BJ (cell line): ENCODE data around the gene MTUS2. TPM values are rescaled to one million over a fixed set of nuclear protein-coding genes. Genes with fewer than 3 reads are reported as not detected.

Experiments
- CTCF ChIA-PET: fragments of 350-600 bp; formaldehyde crosslinking; extraction: SDS; loops from one replicate; lab custom pipeline; 2021; ENCODE audit warnings: antibody characterized with exemption, inconsistent platforms; lab: Yijun Ruan, JAX
- POLR2A ChIA-PET: fragments of 300-600 bp; sonication (Branson Sonifier 250); formaldehyde crosslinking; extraction: SDS; loops from one replicate; lab custom pipeline; 2021; ENCODE audit warnings: antibody characterized with exemption; lab: Charles Lee
- DNase-seq: peaks from one replicate; pipeline ENCODE4 v3.0.0-alpha.2; 2011; ENCODE audit warnings: low read depth
- H3K27me3 ChIP-seq: 2 replicates; pipeline ENCODE4 v1.6.0; 2011; ENCODE audit warnings: low read length; ENCODE audit not compliant: control insufficient read depth, insufficient read depth
- H3K36me3 ChIP-seq: 2 replicates; pipeline ENCODE4 v1.5.1; 2011; ENCODE audit warnings: low read length; ENCODE audit not compliant: control insufficient read depth, insufficient read depth
- H3K4me3 ChIP-seq: 2 replicates; pipeline ENCODE4 v1.5.1; 2011; ENCODE audit warnings: low read depth, mild to moderate bottlenecking, control low read depth, low read length
- CTCF ChIP-seq: IDR thresholded peaks from 2 replicates; pipeline ENCODE4 v1.5.1; 2011; ENCODE audit warnings: low read depth, mild to moderate bottlenecking, control low read depth, inconsistent platforms, low read length, moderate library complexity; ENCODE audit not compliant: insufficient read depth
- polyA plus RNA-seq: library from polyadenylated mRNA; depleted of rRNA; stranded (reverse); fragments of >200 nt; gene quantifications from 2 replicates; pipeline ENCODE4 v1.2.3, GENCODE V29; 2011

Gene MTUS2
- polyA plus RNA-seq, 1 experiment: 0.05 TPM

DNA sequence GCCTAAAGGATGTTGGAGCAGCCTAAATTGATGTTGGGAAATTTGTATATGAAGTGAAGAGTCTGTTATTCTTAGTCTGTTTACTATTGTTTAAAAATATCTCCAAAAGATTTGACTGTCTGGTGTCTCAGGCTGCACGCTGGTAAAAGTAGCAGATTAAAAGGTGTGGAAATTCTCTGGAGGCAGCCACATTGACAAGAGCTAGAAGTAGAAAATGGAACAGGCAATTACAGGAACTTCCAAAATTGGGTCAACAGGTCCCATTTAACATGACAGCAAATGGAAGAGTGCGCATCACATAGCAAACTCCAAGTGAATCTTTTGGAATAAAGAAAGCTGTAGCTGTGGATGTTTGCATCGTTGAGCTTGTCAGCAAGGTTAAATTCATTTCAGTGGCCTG is 138.3 kb downstream of the MTUS2 start:
- Histone ChIP-seq H3K4me3 (no peak overlapping the region), H3K36me3 (no peaks in the 10 kb centered on the region), H3K27me3 (no peaks in the 10 kb centered on the region)
- CTCF ChIA-PET: no interaction called here
- no peak for DNase-seq
- POLR2A ChIA-PET: no interaction called here
- no peak for TF ChIP-seq CTCF

GRCh38 chr13:28964052-28964451 is 143.9 kb downstream of the MTUS2 start:
- no peak for TF ChIP-seq CTCF
- Histone ChIP-seq H3K4me3 (no peak overlapping the region), H3K36me3 (no peaks in the 10 kb centered on the region), H3K27me3 (no peaks in the 10 kb centered on the region)
- ChIA-PET CTCF (no interaction called here), POLR2A (no interaction called here)
- DNase-seq: no peak

GRCh38 chr13:28964803-28965202 is 144.7 kb downstream of the MTUS2 start:
- no peaks in the 10 kb centered on the region for H3K27me3 ChIP-seq
- no peak overlapping the region for H3K4me3 ChIP-seq
- CTCF ChIA-PET: no interaction called here
- POLR2A ChIA-PET: no interaction called here
- DNase-seq: no peak
- TF ChIP-seq CTCF: no peak
- no peaks in the 10 kb centered on the region for H3K36me3 ChIP-seq

DNA sequence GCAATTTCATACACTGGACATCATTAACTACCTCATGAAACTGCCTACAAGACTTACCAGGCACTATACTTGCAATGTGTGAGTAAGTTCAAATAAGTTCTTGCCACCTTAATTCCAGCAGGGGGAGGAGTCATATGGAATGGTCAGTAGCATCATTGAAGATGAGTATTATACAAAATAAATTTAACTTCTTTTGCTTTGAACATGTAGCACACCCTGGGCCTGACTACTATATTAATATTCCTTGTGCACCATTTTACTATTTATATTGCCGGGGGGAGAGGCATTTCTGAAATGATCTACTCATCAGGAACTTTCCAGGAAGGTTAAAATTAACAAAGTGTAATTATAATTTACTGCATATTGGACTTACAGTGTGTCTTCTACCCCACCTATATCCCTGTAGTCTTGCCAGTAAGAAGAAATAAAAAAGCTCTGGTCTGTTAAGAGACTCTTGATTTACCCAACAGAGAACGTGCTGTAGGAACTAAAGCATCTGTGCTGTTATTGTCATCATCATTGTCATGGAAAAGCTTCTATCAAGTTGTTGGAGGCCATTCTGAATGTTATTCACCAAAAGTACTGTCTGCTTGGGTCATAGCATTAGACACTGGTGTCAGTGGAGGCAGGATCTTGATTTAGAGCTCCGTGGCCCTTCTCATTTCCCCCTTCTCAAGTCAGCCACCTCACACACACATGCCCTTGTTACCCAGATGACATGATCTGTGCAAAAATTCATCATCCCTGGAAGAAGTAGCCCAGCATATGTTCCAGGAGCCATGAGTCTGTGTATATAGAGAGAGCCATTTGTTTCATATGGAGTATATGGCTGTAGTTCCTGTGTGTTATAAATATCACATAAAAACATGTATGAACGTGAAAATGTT is 147.1 kb downstream of the MTUS2 start:
- CTCF ChIA-PET: no interaction called here
- POLR2A ChIA-PET: no interaction called here
- no peak overlapping the region for H3K4me3 ChIP-seq
- DNase-seq: no peak
- no peak for TF ChIP-seq CTCF
- H3K36me3 ChIP-seq: no peaks in the 10 kb centered on the region
- H3K27me3 ChIP-seq: no peaks in the 10 kb centered on the region

- Histone ChIP-seq H3K36me3 (no peaks in the 10 kb centered on the region), H3K27me3 (no peaks in the 10 kb centered on the region), H3K4me3 (no peak overlapping the region)
- no peak for TF ChIP-seq CTCF
- no peak for DNase-seq
- ChIA-PET POLR2A (no interaction called here), CTCF (interaction anchor here (0.6 kb wide), 1 partner anchor 9 kb away, joined by 3 read pairs; no protein-coding TSS in a partner anchor)
Measured at GRCh38 chr13:28976195-28976594, 156.1 kb downstream of the MTUS2 start.
